ENCODE data around the gene PVALEF. TPM values are rescaled to one million over a fixed set of nuclear protein-coding genes. Genes with fewer than 3 reads are reported as not detected.

The PVALEF gene
- total and polyA plus RNA-seq, 8 donors, result 0.11 to 0.74 (median 0.25) TPM; not detected in 2

GRCh38 chr17:81210868-81211267, 45.6 kb downstream of the PVALEF start:
- Histone ChIP-seq H3K27ac (no peak overlapping the region), H3K36me3 (peaks cover 0 to 8% of the 10 kb centered on the region in 2 donors), H3K4me1 (no peaks in the 10 kb centered on the region), H3K9me3 (no peaks in the 10 kb centered on the region), H3K4me3 (no peak overlapping the region), H3K27me3 (no peaks in the 10 kb centered on the region)
- DNase-seq, result no peak
- intact Hi-C loops (cut with DNase I), result no loop called here
- no peak for TF ChIP-seq CTCF (IDR thresholded peaks at IDR 0.05)
- no peak for ATAC-seq

GRCh38 chr17:81212365-81212764, 47.1 kb downstream of the PVALEF start:
- no peak for TF ChIP-seq CTCF (IDR thresholded peaks at IDR 0.05)

GRCh38 chr17:81213978-81214377, 48.7 kb downstream of the PVALEF start:
- H3K27me3 ChIP-seq, result no peaks in the 10 kb centered on the region
- ATAC-seq (no peak), DNase-seq (no peak)
- no peaks in the 10 kb centered on the region for H3K9me3 ChIP-seq
- H3K4me3 ChIP-seq, result no peak overlapping the region
- peaks cover 0 to 4% of the 10 kb centered on the region in 2 donors for H3K36me3 ChIP-seq
- no peak for TF ChIP-seq CTCF (IDR thresholded peaks at IDR 0.05)
- H3K4me1 ChIP-seq, result no peaks in the 10 kb centered on the region
- H3K27ac ChIP-seq, result no peak overlapping the region
- intact Hi-C loops (cut with DNase I), result no loop called here

More at GRCh38 chr17:81212365-81212764, 47.1 kb downstream of the PVALEF start:
- ATAC-seq, result no peak
- no peak for DNase-seq
- Histone ChIP-seq H3K36me3 (no peaks in the 10 kb centered on the region), H3K9me3 (no peaks in the 10 kb centered on the region), H3K4me3 (no peak overlapping the region), H3K27ac (no peak overlapping the region), H3K4me1 (no peaks in the 10 kb centered on the region), H3K27me3 (no peaks in the 10 kb centered on the region)
- intact Hi-C loops (cut with DNase I), result no loop called here

GRCh38 chr17:81217491-81217890, 52.2 kb downstream of the PVALEF start:
- TF ChIP-seq CTCF (IDR thresholded peaks at IDR 0.05), result no peak
- Histone ChIP-seq H3K4me1 (peaks cover 8 to 14% of the 10 kb centered on the region in 2 donors), H3K4me3 (no peak overlapping the region), H3K36me3 (peaks cover 0 to 14% of the 10 kb centered on the region in 2 donors), H3K27ac (no peak overlapping the region), H3K27me3 (no peaks in the 10 kb centered on the region), H3K9me3 (no peaks in the 10 kb centered on the region)
- ATAC-seq, result no peak
- intact Hi-C loops (cut with DNase I), result no loop called here
- DNase-seq, result no peak

GRCh38 chr17:81218459-81218858, 53.2 kb downstream of the PVALEF start:
- intact Hi-C loops (cut with DNase I), result no loop called here
- DNase-seq (peak in 1 of 4 donors; percentile 69), ATAC-seq (no peak)

More at GRCh38 chr17:81218459-81218858, 53.2 kb downstream of the PVALEF start:
- Histone ChIP-seq H3K27me3 (no peaks in the 10 kb centered on the region), H3K9me3 (no peaks in the 10 kb centered on the region), H3K27ac (no peak overlapping the region), H3K4me1 (peaks cover 8 to 19% of the 10 kb centered on the region in 2 donors), H3K36me3 (peaks cover 0 to 14% of the 10 kb centered on the region in 2 donors), H3K4me3 (no peak overlapping the region)
- TF ChIP-seq CTCF (IDR thresholded peaks at IDR 0.05), result no peak

All from left lung (tissue), 10 donors.